H1 (cell line): ENCODE results near the gene C6orf62. TPM values are rescaled to one million over a fixed set of nuclear protein-coding genes. Genes with fewer than 3 reads are reported as not detected.
A peak's percentile ranks its signal among the peaks of the same experiment; 100 is the strongest.

Source experiments
- BACH1 ChIP-seq: IDR thresholded peaks from 2 replicates; pipeline ENCODE4 v1.6.1; 2012; ENCODE audit warnings: low read length, improper control_type of control experiment
- MAFK ChIP-seq: IDR thresholded peaks from 2 replicates; pipeline ENCODE4 v1.6.1; 2012; ENCODE audit warnings: low read depth, mild to moderate bottlenecking, improper control_type of control experiment, low read length
- POLR2AphosphoS5 ChIP-seq: IDR thresholded peaks from 2 replicates; pipeline ENCODE4 v1.6.1; 2011; ENCODE audit warnings: low read depth, low read length
- polyA plus RNA-seq, 7 experiments: library from polyadenylated mRNA; depleted of rRNA in 3 of 7; stranded (reverse) in 5 of 7; unstranded in 2 of 7; fragments of >200 nt in 5 of 7; fragments of 200-250 nt in 2 of 7; gene quantifications; 1 replicate in 5 of 7; 2 replicates in 1 of 7; 4 replicates in 1 of 7; pipeline versions ENCODE4 v1.2.1 to v1.2.3, GENCODE V29; 2011 to 2013; ENCODE audit warnings: missing spikeins in 2 of 7, mixed read lengths in 2 of 7
- total RNA-seq: library from RNA; stranded (reverse); fragmentation: NEBNext Ultra II Directional; extraction: Animal tissue kit (Norgen Biotek cat#: 25700); gene quantifications from 2 replicates; pipeline ENCODE4 v1.2.1, GENCODE V29; 2021

The C6orf62 gene
- total and polyA plus RNA-seq, 2 of the 8 experiments (the other 6 are each of a cell fraction or from before 2014, with no cell fraction given), result 25.6 to 101 TPM

- TF ChIP-seq MAFK, result 0 out of 2 replicates have a peak, but pooled peaks have one; percentile 4
- peak; percentile 39; the same call in 1 of the 2 replicates for TF ChIP-seq POLR2AphosphoS5
- TF ChIP-seq BACH1, result 0 out of 2 replicates have a peak, but pooled peaks have one; percentile 13
Measured at GRCh38 chr6:24719125-24719971, at the start of gene C6orf62 (continued).
